Stomach (tissue), 9 donors: ENCODE data around the gene DPP6. TPM values are rescaled to one million over a fixed set of nuclear protein-coding genes. Genes with fewer than 3 reads are reported as not detected.

Experiments used
- DNase-seq, 2 donors: peaks; one replicate each; pipeline versions ENCODE4 v3.0.0 to v3.0.0-alpha.2; 2013 to 2019
- H3K27ac ChIP-seq, 5 donors: fragments of 200-600 bp in 4 of 5; sonication (generic) in 4 of 5; one replicate each; pipeline ENCODE4 v1.5.1; 2013 to 2019; ENCODE audit warnings: mild to moderate bottlenecking in 1 of 5, moderate library complexity in 1 of 5
- H3K27me3 ChIP-seq, 3 donors: fragments of 200-600 bp; sonication (generic); one replicate each; pipeline ENCODE4 v1.5.1; 2017 to 2019; ENCODE audit warnings: mixed run types in 1 of 3
- H3K36me3 ChIP-seq, 4 donors: fragments of 200-600 bp; sonication (generic); 1 replicate in 3 of 4; 2 replicates in 1 of 4; pipeline ENCODE4 v1.5.1; 2016 to 2019
- H3K4me1 ChIP-seq, 4 donors: fragments of 200-600 bp; sonication (generic); one replicate each; pipeline ENCODE4 v1.5.1; 2016 to 2019
- H3K4me3 ChIP-seq, 4 donors: fragments of 200-600 bp; sonication (generic) in 3 of 4; one replicate each; pipeline ENCODE4 v1.5.1; 2016 to 2019; ENCODE audit warnings: mild to moderate bottlenecking in 1 of 4
- H3K9me3 ChIP-seq, 4 donors: fragments of 200-600 bp; sonication (generic); one replicate each; pipeline ENCODE4 v1.5.1; 2016 to 2019
- CTCF ChIP-seq, 7 experiments: fragments of 450-650 bp in 4 of 7; fragments of 200-600 bp in 3 of 7; sonication (generic) in 3 of 7; IDR thresholded peaks; one replicate each; pipeline ENCODE4 v1.5.1; 2016 to 2019; ENCODE audit warnings: antibody characterized with exemption in 7 of 7, control low read depth in 2 of 7, mild to moderate bottlenecking in 1 of 7
- EP300 ChIP-seq: sonication (generic); formaldehyde crosslinking; IDR thresholded peaks from one replicate; pipeline ENCODE4 v1.6.1; 2017; ENCODE audit warnings: antibody characterized with exemption
- POLR2A ChIP-seq, 4 donors: fragments of 450-650 bp; IDR thresholded peaks; one replicate each; pipeline ENCODE4 v1.6.1; 2016; ENCODE audit warnings: antibody characterized with exemption in 4 of 4, control low read depth in 2 of 4, mild to moderate bottlenecking in 1 of 4, moderate library complexity in 1 of 4
- POLR2AphosphoS5 ChIP-seq, 3 donors: sonication (generic); formaldehyde crosslinking; IDR thresholded peaks; one replicate each; pipeline ENCODE4 v1.6.1; 2016; ENCODE audit warnings: antibody characterized with exemption in 3 of 3
- WGBS, 5 donors: extraction: QIAGEN DNeasy Blood & Tissue Kit in 3 of 5; methylation state at CpG; one replicate each; pipeline versions ENCODE4 v1.1.5 to v1.1.7; 2013 to 2018; 5-methylcytosine and 5-hydroxymethylcytosine counted together
- intact Hi-C: fragments of 100-400 bp; cut with DNase I; formaldehyde crosslinking; loops from one replicate; pipeline ENCODE4 v1.15.1; 2023; ENCODE audit warnings: low total_unique reads
- polyA plus RNA-seq, 3 donors: library from polyadenylated mRNA; stranded (reverse); fragments of 200-250 nt; gene quantifications; one replicate each; pipeline ENCODE4 v1.2.3, GENCODE V29; 2013
- total RNA-seq, 5 donors: library from RNA; depleted of rRNA; stranded (reverse); fragments of >200 nt; gene quantifications; one replicate each; pipeline versions ENCODE4 v1.1.0 to v1.2.3, GENCODE V29; 2014 to 2016
- donor health status: healthy with polysubstance abuse.
- donor health status: Bipolar disorder and iron deficiency.
- donor health status: healthy.

The DPP6 gene
- total and polyA plus RNA-seq, 8 donors = 0.15 to 29.8 (median 4.9) TPM

DNA sequence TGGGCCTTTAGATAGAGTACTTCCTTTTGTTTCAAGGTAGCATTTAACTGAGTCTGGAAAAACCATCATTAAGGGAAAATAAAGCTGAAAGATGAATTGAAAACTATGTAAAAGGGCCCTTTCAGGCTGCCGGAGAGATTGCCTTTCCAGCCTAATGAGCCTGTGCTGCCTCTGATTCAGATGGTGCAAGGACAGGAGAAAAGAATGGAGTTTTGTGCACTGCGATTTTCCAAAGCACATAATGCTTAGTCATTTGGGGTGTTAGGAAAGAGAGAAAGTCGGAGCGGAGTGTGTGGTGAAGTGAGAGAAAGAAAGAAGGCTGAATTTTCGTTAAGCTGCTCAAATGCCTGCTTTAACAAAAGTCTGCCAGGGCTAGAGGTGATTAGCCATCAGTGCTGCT is 691.0 kb downstream of the DPP6 start:
- 80 to 83% (median 83%) methylated on average over 5 of the region's 5 CpGs for WGBS, 5 donors

GRCh38 chr7:154744256-154744860 is 692.2 kb downstream of the DPP6 start:
- no peaks in the 10 kb centered on the region for H3K4me1 ChIP-seq
- DNase-seq = peak; percentile 50 to 71
- H3K27ac ChIP-seq = no peak overlapping the region
- TF ChIP-seq POLR2A (IDR thresholded peaks at IDR 0.05) = no peak
- TF ChIP-seq CTCF (IDR thresholded peaks at IDR 0.05) = peak in 5 of 7 experiments; percentile 50 to 72 (median 60)
- 20 to 25% (median 22%) methylated on average over 15 of the region's 15 CpGs for WGBS, 5 donors
- H3K4me3 ChIP-seq = no peak overlapping the region
- peaks cover 0 to 13% (median 0%) of the 10 kb centered on the region in 3 donors for H3K27me3 ChIP-seq
- intact Hi-C loops = no loop called here
- H3K9me3 ChIP-seq = no peaks in the 10 kb centered on the region
- no peaks in the 10 kb centered on the region for H3K36me3 ChIP-seq

More for the DNA sequence above, 691.0 kb downstream of the DPP6 start:
- no peak for TF ChIP-seq CTCF (IDR thresholded peaks at IDR 0.05)
- TF ChIP-seq POLR2A (IDR thresholded peaks at IDR 0.05) = no peak
- TF ChIP-seq POLR2AphosphoS5 (IDR thresholded peaks at IDR 0.05) = no peak
- TF ChIP-seq EP300 = no peak
- H3K9me3 ChIP-seq = no peaks in the 10 kb centered on the region
- H3K36me3 ChIP-seq = no peaks in the 10 kb centered on the region
- H3K27ac ChIP-seq = no peak overlapping the region
- H3K4me1 ChIP-seq = no peaks in the 10 kb centered on the region
- no peak for DNase-seq
- intact Hi-C loops = no loop called here
- peaks cover 0 to 13% (median 0%) of the 10 kb centered on the region in 3 donors for H3K27me3 ChIP-seq
- H3K4me3 ChIP-seq = no peak overlapping the region

DNA sequence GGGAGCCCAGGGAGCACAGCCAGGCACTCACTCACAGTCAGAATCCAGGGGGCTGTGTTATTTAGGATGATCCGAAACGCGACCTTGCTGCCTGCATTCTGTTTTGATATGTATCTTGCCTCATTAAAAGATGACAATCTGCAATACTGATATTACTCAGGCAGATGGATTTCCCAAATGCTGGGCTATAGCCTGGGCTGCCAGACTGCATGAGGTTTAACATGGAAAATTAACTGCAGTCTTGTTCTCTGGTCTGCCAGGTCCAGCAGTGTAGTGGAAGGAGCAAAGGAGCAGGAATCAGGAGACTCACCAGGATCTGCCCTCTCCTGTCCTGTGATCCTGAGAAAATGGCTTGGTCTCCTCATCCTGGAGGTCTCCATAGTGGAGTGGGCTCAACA is 692.7 kb downstream of the DPP6 start:
- DNase-seq = no peak
- intact Hi-C loops = no loop called here
- no peak for TF ChIP-seq POLR2A (IDR thresholded peaks at IDR 0.05)
- no peak for TF ChIP-seq POLR2AphosphoS5 (IDR thresholded peaks at IDR 0.05)
- no peak for TF ChIP-seq CTCF (IDR thresholded peaks at IDR 0.05)
- TF ChIP-seq EP300 = no peak
- H3K36me3 ChIP-seq = no peaks in the 10 kb centered on the region
- H3K4me1 ChIP-seq = no peaks in the 10 kb centered on the region
- no peaks in the 10 kb centered on the region for H3K9me3 ChIP-seq
- H3K4me3 ChIP-seq = no peak overlapping the region
- no peak overlapping the region for H3K27ac ChIP-seq
- peaks cover 0 to 13% (median 0%) of the 10 kb centered on the region in 3 donors for H3K27me3 ChIP-seq
- 46 to 68% (median 54%) methylated on average over 3 of the region's 3 CpGs for WGBS, 5 donors

DNA sequence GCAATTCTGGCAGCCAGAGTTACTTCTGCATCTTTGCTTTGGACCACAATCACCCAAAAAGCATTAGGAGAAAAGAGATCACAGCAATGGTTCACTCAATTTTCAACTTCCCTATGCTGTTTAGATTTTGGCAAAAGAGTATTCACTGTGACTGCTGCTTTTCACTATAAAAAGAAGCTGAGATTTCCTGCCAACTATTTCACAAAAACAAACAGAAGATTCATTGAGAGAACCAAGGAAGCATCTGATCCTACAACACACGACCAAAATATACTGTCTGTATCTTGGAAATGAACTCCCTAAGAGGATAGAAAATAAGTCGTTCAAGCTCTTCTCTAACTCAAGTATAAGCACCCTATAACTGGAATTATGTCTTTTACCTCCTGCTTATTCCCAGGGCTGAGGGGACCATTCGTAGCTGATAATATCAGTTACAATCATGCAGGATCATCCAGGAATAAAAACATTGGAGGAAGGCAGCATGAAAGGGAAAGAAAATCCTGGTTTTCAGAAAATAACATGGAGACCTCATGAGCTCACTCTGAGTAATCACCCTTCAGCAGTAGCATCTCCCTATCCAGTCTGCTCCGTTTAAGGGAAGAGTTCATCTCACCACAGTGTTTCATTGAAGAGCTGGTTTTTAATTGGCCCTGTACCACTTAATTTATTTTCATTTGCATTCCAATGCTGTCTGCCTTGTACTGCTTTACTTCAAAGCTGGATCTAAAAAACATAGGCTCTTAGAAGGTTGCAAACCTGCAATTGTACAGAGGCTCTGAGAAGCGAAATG is 694.6 kb downstream of the DPP6 start:
- intact Hi-C loops = no loop called here
- Histone ChIP-seq H3K27me3 (peaks cover 0 to 7% (median 0%) of the 10 kb centered on the region in 3 donors), H3K9me3 (no peaks in the 10 kb centered on the region), H3K36me3 (no peaks in the 10 kb centered on the region), H3K4me3 (no peak overlapping the region), H3K4me1 (no peaks in the 10 kb centered on the region), H3K27ac (no peak overlapping the region)
- TF ChIP-seq EP300 = no peak
- no peak for TF ChIP-seq POLR2A (IDR thresholded peaks at IDR 0.05)
- TF ChIP-seq CTCF (IDR thresholded peaks at IDR 0.05) = no peak
- TF ChIP-seq POLR2AphosphoS5 (IDR thresholded peaks at IDR 0.05) = no peak
- WGBS, 5 donors = 48 to 68% (median 62%) methylated on average over 5 of the region's 5 CpGs
- DNase-seq = no peak
